Ovary (tissue), 3 donors: Measurements from ENCODE around the gene ADAM10.

Experiments
- CTCF ChIP-seq, 3 donors: fragments of 450-650 bp in 2 of 3; fragments of 200-600 bp in 1 of 3; IDR thresholded peaks; one replicate each; pipeline versions ENCODE4 v1.5.1 to v1.8.0; 2016 to 2022; ENCODE audit warnings: antibody characterized with exemption in 3 of 3, mild to moderate bottlenecking in 1 of 3
- EP300 ChIP-seq: sonication (generic); formaldehyde crosslinking; IDR thresholded peaks from one replicate; pipeline ENCODE4 v1.6.1; 2017; ENCODE audit warnings: antibody characterized with exemption
- POLR2A ChIP-seq: fragments of 450-650 bp; IDR thresholded peaks from one replicate; pipeline ENCODE4 v1.6.1; 2017; ENCODE audit warnings: antibody characterized with exemption, mild to moderate bottlenecking, moderate library complexity
- donor health status: DM: no; HTN: no; CAD: no.

GRCh38 chr15:58777107-58777506, 27.6 kb upstream of the ADAM10 start:
- no peak for TF ChIP-seq CTCF (IDR thresholded peaks at IDR 0.05)
- no peak for TF ChIP-seq POLR2A
- no peak for TF ChIP-seq EP300
